GM10847 (cell line): ENCODE results near the gene INO80.

ENCODE experiments used
- POLR2A ChIP-seq: IDR thresholded peaks from 2 replicates; pipeline ENCODE4 v1.6.1; 2011; ENCODE audit not compliant: insufficient read length; ENCODE audit errors: extremely low read depth

The INO80 gene

DNA sequence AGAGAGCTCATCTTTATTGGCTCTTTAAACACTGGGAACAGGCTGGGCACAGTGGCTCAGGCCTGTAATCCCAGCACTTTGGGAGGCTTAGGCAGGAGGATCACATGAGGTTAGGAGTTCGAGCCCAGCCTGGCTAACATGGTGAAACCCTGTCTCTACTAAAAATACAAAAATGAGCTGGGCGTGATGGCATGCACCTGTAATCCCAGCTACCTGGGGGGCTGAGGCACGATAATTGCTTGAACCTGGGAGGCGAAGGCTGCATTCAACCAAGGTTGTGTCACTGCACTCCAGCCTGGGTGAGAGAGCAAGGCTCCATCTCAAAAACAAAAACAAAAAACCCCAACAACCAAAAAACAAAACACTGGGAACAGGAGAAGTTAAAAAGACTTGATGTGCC lies 90.7 kb downstream of the INO80 start:
- no peak for TF ChIP-seq POLR2A

DNA sequence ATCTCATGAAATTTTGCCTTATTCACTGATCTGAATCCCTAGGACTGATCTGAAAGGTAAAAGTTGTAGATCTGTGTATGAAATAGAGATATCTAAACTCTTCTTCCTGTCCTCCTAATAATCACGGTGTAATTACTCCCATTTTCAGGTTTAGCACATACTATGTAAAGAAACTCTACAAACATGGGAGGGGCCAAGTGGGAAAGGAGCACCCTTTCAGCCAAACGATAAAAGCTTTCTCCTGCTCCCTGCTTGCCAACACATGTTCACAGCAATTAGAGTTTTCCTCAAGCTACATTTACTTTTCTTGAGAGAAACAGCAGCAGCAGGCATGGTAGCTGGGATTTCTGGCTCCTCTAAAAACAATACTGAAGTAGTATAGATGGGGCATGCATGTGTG lies 91.2 kb downstream of the INO80 start:
- no peak for TF ChIP-seq POLR2A

GRCh38 chr15:41024131-41024530 lies 91.9 kb downstream of the INO80 start:
- no peak for TF ChIP-seq POLR2A

- TF ChIP-seq POLR2A = no peak
Measured at GRCh38 chr15:41022487-41023090, 93.5 kb downstream of the INO80 start.

- TF ChIP-seq POLR2A = no peak
Measured at GRCh38 chr15:41020829-41021228, 95.3 kb downstream of the INO80 start.

DNA sequence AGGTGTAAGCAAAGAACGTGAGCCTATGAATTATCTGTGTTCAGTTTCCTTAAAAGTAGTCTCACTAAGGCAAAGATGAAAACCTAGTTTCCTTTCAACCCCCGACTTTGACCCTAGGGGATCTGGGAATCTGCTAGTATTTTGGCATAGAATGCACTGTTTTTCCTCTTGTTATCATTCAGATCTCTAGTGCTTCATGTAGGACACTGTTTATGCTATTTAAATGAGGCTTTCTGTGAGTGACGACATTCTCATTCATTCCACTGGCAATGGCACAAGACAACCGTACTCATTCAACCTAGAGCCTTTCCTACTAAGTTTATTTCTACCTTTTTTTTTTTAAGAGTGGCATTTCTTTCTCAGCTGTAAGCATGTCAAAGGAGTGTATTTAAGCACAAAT lies 95.8 kb downstream of the INO80 start:
- TF ChIP-seq POLR2A = no peak

DNA sequence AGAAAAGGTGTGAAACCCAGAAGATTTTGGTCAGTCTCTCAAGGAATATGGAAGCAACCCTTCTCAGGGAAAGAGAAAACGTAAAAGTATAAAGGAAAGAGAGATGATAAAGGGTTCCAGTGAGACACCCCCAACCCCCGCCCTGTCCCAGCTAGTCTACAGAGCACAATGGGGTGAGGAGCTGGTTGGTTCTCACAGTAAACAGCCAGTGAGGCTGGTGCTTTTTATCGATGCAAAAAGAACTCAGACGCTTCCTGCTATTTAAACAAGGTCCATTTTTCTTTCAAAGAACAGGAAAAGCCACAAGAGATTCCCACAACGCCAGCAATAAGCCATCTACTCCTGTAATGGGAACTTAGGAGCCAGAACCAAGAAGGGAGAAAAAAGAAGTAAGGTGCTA lies 96.9 kb downstream of the INO80 start:
- no peak for TF ChIP-seq POLR2A

GRCh38 chr15:41018534-41018933 lies 97.5 kb downstream of the INO80 start:
- TF ChIP-seq POLR2A = no peak

DNA sequence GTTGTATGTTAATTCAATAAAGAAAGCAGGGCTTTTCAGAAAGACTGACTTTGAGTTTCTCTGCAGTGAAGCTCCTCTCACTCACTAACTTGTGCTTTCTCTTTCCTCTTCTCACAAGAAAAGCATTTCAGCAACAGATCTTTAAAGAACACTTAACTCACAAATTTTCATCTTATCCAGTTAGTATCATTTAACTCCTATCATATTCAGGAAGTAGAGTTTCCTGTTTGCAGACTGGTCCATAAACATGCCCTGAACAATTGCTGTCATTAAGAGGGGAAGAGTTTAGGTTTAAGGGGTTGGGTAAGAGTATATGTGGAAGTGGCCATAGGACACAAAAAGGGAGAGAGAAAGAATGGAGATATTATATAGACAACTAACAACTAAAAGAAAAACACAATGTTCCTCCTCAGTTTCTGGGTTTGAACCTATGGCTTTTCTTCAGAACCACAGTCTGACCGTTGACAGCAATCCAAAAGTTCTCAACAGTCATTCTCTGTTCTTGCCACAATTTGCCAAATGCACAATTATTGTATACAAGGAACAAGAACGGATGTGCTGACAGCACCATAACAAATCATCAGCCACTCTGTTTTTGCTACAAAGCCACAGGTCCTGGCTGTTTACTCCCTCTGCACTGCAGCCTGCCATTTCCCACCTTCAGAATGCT lies 98.9 kb downstream of the INO80 start:
- TF ChIP-seq POLR2A = no peak

DNA sequence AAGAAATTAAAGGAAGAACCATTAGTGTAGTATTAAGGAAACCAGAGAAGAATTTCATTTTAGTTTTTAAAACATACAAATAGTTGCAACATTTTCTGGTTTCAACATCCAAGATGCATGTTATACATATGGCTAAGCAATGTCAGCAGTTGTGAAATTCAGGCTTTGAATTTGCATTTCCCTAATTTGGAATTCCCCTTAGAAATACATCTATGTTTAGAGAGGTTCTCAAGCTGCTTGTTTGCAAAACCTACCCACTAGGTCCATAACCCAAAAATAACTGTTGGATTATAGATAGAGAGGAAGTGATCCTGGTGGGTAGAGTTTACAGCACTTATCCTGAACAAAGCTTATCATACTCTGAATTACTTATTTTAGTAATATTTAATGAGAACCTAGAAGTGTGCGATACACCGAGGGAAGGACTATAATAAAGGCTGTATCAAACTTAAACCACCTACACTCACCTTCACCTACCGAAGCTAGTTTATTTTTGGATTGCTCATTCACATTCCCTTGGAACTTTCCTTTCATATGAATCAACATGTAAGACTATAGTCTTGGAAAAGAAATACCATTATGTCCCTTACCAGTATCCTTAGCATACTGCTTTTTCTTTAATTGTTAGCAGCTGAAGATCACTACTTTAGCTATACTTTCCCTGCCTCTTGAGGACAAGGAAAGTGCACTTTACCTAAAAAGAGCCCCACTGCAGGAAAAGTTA lies 102.2 kb downstream of the INO80 start:
- no peak for TF ChIP-seq POLR2A

DNA sequence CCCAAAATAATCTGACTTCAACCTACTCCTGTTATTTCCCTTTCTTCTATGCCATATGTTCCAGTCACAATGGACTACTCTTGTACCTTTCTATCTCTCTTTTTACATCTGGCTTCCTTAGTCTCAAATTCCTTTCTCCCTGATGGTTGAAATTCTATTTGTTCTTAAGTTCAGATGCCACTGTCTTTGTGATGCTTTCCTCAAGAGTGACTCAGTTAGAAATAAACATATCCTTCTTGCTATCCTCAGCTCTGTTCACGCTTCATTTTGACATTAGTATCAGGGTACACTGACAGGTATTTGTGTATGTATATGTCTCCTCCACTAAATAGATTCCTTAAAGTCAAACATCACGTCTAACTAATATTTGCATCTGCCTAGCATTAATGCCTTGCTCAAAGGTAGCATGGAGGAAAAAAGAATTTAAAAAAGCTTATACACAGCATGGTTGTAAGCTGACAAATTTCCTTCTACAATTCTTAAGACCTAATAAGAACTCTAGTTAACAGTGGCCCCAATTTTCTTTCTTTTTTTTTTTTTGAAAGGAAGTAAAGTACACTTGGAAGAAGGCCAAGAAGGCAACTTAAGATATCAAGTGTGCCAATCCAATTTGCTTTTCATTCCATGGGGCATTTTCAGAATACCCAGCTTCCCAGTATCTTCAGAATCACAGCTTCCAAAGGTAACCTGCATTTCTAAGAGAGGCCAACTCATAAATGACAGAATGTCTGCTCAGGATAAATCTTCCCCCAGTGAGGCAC lies 104.8 kb downstream of the INO80 start:
- no peak for TF ChIP-seq POLR2A

GRCh38 chr15:41010345-41010744 lies 105.7 kb downstream of the INO80 start:
- TF ChIP-seq POLR2A = no peak

DNA sequence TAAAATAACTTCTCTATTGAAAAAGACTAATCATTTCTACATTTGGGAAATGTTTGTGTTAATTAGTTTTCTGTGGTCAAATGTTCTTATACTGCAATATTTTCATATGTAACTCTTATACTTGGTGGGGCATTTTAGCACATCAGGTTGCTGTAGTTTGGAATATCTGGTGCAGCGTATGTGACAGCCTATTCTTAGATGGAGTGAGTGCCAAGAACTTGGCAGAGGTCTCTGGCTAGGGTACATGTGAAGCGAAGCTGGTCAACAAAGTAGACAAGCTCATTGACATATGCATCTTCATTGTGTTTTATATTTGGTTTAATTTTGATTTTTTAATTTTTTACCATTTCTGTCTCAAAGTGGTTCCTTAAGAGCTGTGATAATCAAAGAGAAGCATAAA lies 109.6 kb downstream of the INO80 start:
- no peak for TF ChIP-seq POLR2A

DNA sequence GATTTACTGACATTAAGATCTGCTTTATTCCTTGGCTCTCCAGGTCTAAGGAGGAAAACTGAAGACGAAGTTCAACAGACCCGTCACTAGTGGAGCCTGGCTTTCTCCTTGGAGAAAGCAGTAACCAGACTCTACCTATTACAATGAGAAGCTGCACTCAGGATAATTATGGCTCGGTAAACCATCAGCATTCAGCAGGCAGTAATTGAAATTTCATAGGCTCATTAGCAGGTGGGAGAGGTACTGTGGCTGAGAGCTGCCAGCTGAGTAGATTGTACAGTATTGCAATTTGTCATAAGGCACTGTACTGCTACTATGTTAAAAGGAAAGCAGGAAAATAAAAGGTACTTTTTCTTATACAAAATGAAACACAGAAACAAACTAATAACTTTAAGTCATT lies 111.6 kb downstream of the INO80 start:
- TF ChIP-seq POLR2A = no peak

DNA sequence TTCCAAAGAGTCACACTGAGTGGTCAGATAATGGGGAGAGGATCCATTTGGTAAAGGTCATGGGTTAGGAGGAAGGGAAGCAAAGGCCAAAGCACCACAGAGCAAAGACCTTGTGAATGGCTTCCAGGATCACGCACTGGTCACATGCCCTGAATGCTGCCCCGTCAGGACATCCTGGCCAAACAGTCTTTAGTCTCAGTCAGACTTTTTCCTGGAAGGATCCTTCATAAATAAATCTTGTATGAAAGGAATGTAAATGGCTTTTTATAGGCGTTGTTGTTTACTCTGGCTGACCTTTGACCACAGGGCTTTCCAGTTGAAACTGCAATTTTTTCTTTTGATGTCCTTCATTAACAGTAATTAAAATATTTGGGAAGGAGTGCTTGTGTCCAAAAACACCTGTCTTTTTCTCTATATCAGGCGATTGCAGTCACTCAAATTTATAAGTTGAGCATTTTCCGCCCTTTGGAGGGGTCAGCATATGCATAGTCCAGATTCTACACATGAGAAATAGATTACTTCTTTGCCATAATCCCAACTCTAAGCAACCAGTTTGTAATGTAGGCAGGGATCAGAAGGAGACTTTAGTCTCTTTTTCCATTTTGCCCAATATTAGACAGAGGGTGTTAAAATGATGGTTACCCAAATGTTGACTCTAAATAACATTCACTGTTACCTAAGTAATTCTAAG lies 114.4 kb downstream of the INO80 start:
- no peak for TF ChIP-seq POLR2A
